CD4-positive, alpha-beta T cell (primary cell): ENCODE results near the gene CNR2. TPM values are rescaled to one million over a fixed set of nuclear protein-coding genes. Genes with fewer than 3 reads are reported as not detected.

Source experiments
- ATAC-seq: fragments of 200-7000 bp; cut with Tn5 transposase; one replicate; pipeline ENCODE4 v1.10.0; 2022; ENCODE audit warnings: mild to moderate bottlenecking; ENCODE audit not compliant: poor library complexity
- CTCF ChIA-PET: fragments of 350-600 bp; sonication (Branson Sonifier 250); formaldehyde crosslinking; loops from one replicate; lab custom pipeline; 2021; ENCODE audit warnings: antibody characterized with exemption, inconsistent platforms; lab: Charles Lee
- POLR2A ChIA-PET: fragments of 350-600 bp; sonication (Branson Sonifier 250); formaldehyde crosslinking; loops from one replicate; lab custom pipeline; 2021; ENCODE audit warnings: antibody characterized with exemption, inconsistent platforms; lab: Charles Lee
- DNase-seq, 14 experiments: peaks; one replicate each; pipeline ENCODE4 v3.0.0-alpha.2; 2013 to 2020; ENCODE audit warnings: mixed read lengths in 2 of 14
- H3K27ac ChIP-seq, 2 donors: one replicate each; pipeline versions ENCODE4 v1.5.1 to v1.7.0; 2013; ENCODE audit warnings: low read length in 2 of 2, low read depth in 1 of 2, mild to moderate bottlenecking in 1 of 2
- H3K27me3 ChIP-seq, 2 experiments: 1 replicate in 1 of 2; 2 replicates in 1 of 2; pipeline versions ENCODE4 v1.6.1 to v1.7.0; 2013; ENCODE audit warnings: low read length in 2 of 2, control low read depth in 1 of 2, mild to moderate bottlenecking in 1 of 2, moderate library complexity in 1 of 2; ENCODE audit not compliant: insufficient read depth in 2 of 2, control insufficient read depth in 1 of 2
- H3K36me3 ChIP-seq: one replicate; pipeline ENCODE4 v1.6.1; 2013; ENCODE audit warnings: low read length, control low read depth; ENCODE audit not compliant: insufficient read depth
- H3K4me1 ChIP-seq: one replicate; pipeline ENCODE4 v1.6.1; 2013; ENCODE audit warnings: low read length, control low read depth; ENCODE audit not compliant: insufficient read depth
- H3K4me3 ChIP-seq: one replicate; pipeline ENCODE4 v1.5.1; 2013; ENCODE audit warnings: mild to moderate bottlenecking, low read length, moderate library complexity
- H3K9me3 ChIP-seq, 2 experiments: 1 replicate in 1 of 2; 2 replicates in 1 of 2; pipeline versions ENCODE4 v1.6.1 to v1.7.0; 2013; ENCODE audit warnings: low read length in 2 of 2, mild to moderate bottlenecking in 2 of 2, control low read depth in 1 of 2, moderate library complexity in 1 of 2; ENCODE audit not compliant: control insufficient read depth in 1 of 2, insufficient read depth in 1 of 2
- H3K27ac Mint-ChIP-seq: one replicate; pipeline ENCODE4 v1.8.0; 2020; ENCODE audit warnings: mixed read lengths
- H3K27me3 Mint-ChIP-seq: one replicate; pipeline ENCODE4 v1.8.0; 2021; ENCODE audit warnings: mixed read lengths
- H3K36me3 Mint-ChIP-seq: one replicate; pipeline ENCODE4 v1.8.0; 2021; ENCODE audit warnings: low read depth, mixed read lengths
- H3K4me1 Mint-ChIP-seq: one replicate; pipeline ENCODE4 v1.8.0; 2021; ENCODE audit warnings: low read depth, mixed read lengths
- H3K4me3 Mint-ChIP-seq: one replicate; pipeline ENCODE4 v1.8.0; 2020; ENCODE audit warnings: mild to moderate bottlenecking, mixed read lengths
- H3K9me3 Mint-ChIP-seq: one replicate; pipeline ENCODE4 v1.8.0; 2020; ENCODE audit warnings: mixed read lengths
- CTCF ChIP-seq: fragments of 200-600 bp; IDR thresholded peaks from one replicate; pipeline ENCODE4 v1.8.0; 2022; ENCODE audit warnings: antibody characterized with exemption, mild to moderate bottlenecking
- intact Hi-C, 2 experiments: fragments of 100-400 bp; cut with DNase I in 1 of 2; cut with micrococcal nuclease in 1 of 2; formaldehyde crosslinking; loops; one replicate each; pipeline versions ENCODE4 v1.15.1 to v1.9.0; 2023 to 2025; cut with DNase I, micrococcal nuclease
- total RNA-seq, 174 experiments: library from RNA in 2 of 174; stranded (reverse) in 2 of 174; gene quantifications; one replicate each; pipeline ENCODE4 v1.2.3 and lab custom pipeline; 2021 to 2026

Gene CNR2
- total RNA-seq, 2 experiments from 2014 or later: 0.05 TPM; not detected in 1

GRCh38 chr1:23914921-23915320, 1.8 kb upstream of the CNR2 start:
- Histone ChIP-seq H3K4me3 (no peak overlapping the region), H3K27ac (no peak overlapping the region), H3K36me3 (no peaks in the 10 kb centered on the region), H3K27me3 (no peaks in the 10 kb centered on the region), H3K4me1 (peaks cover 35% of the 10 kb centered on the region), H3K9me3 (no peaks in the 10 kb centered on the region)
- no peak for ATAC-seq
- Mint-ChIP-seq H3K27ac (no peak overlapping the region), H3K27me3 (no peaks in the 10 kb centered on the region), H3K9me3 (no peaks in the 10 kb centered on the region), H3K4me1 (peaks cover 29% of the 10 kb centered on the region), H3K36me3 (no peaks in the 10 kb centered on the region), H3K4me3 (no peak overlapping the region)
- intact Hi-C loops: loop anchor here in 1 of 2 experiments (5.0 kb wide), 1 partner anchor 103 kb away; no protein-coding TSS in a partner anchor
- no peak for TF ChIP-seq CTCF
- DNase-seq: no peak
- CTCF ChIA-PET: no interaction called here
- POLR2A ChIA-PET: no interaction called here

GRCh38 chr1:23911921-23912320, 1.2 kb downstream of the CNR2 start:
- H3K27me3 Mint-ChIP-seq: peaks cover 12% of the 10 kb centered on the region
- peaks cover 37% of the 10 kb centered on the region for H3K4me1 Mint-ChIP-seq
- no peak overlapping the region for H3K27ac ChIP-seq
- no peak for DNase-seq
- ChIA-PET CTCF (no interaction called here), POLR2A (no interaction called here)
- no peak overlapping the region for H3K4me3 ChIP-seq
- peaks cover 49% of the 10 kb centered on the region for H3K4me1 ChIP-seq
- H3K4me3 Mint-ChIP-seq: no peak overlapping the region
- H3K9me3 Mint-ChIP-seq: no peaks in the 10 kb centered on the region
- H3K27me3 ChIP-seq: no peaks in the 10 kb centered on the region
- no peak overlapping the region for H3K27ac Mint-ChIP-seq
- H3K36me3 ChIP-seq: no peaks in the 10 kb centered on the region
- no peak for ATAC-seq
- intact Hi-C loops: no loop called here
- H3K36me3 Mint-ChIP-seq: no peaks in the 10 kb centered on the region
- no peaks in the 10 kb centered on the region for H3K9me3 ChIP-seq
- TF ChIP-seq CTCF: no peak

- Histone ChIP-seq H3K27me3 (no peaks in the 10 kb centered on the region), H3K4me1 (peaks cover 46% of the 10 kb centered on the region), H3K36me3 (no peaks in the 10 kb centered on the region), H3K4me3 (no peak overlapping the region), H3K27ac (no peak overlapping the region), H3K9me3 (no peaks in the 10 kb centered on the region)
- no peak for ATAC-seq
- ChIA-PET CTCF (no interaction called here), POLR2A (interaction anchor here (0.6 kb wide), 1 partner anchor 13 kb away, joined by 3 read pairs; no protein-coding TSS in a partner anchor)
- DNase-seq: peak in 2 of 14 experiments; percentile 32 to 36
- Mint-ChIP-seq H3K27ac (no peak overlapping the region), H3K4me1 (peaks cover 37% of the 10 kb centered on the region), H3K27me3 (peaks cover 17% of the 10 kb centered on the region), H3K36me3 (no peaks in the 10 kb centered on the region), H3K9me3 (no peaks in the 10 kb centered on the region), H3K4me3 (no peak overlapping the region)
- TF ChIP-seq CTCF: no peak
- intact Hi-C loops: no loop called here
Measured at GRCh38 chr1:23910553-23911246, 2.5 kb downstream of the CNR2 start.
